Stimulated activated CD4-positive, alpha-beta T cell treated with anti-CD3 and anti-CD28 coated beads, Interleukin-1b, Interleukin-23, amount 100 ng/mL, for 24 hours (primary cell): ENCODE results near the gene GPRIN3.
"Not testable (repeated sequence)": the region's sequence is repeated elsewhere in the genome, so short reads cannot be mapped to it uniquely, and the experiment has no call there.

Experiments used
- DNase-seq, 4 experiments: peaks; one replicate each; pipeline ENCODE4 v3.0.0-alpha.2; 2020; ENCODE audit warnings: low read depth in 4 of 4, low spot score in 1 of 4

Gene GPRIN3

GRCh38 chr4:89259301-89260028 is 48.1 kb downstream of the GPRIN3 start:
- DNase-seq = no peak

GRCh38 chr4:89258506-89258905 is 49.1 kb downstream of the GPRIN3 start:
- no peak for DNase-seq

GRCh38 chr4:89257376-89257775 is 50.2 kb downstream of the GPRIN3 start:
- no peak for DNase-seq

- no peak for DNase-seq
These were observed 51.3 kb downstream of the GPRIN3 start for GRCh38 chr4:89256203-89256800.

GRCh38 chr4:89254847-89255246 is 52.8 kb downstream of the GPRIN3 start:
- DNase-seq = peak; percentile 14 to 31 (median 18)

GRCh38 chr4:89254347-89254746 is 53.3 kb downstream of the GPRIN3 start:
- DNase-seq = not testable (repeated sequence)

- no peak for DNase-seq
These were observed 53.7 kb downstream of the GPRIN3 start for GRCh38 chr4:89253935-89254334.

- no peak for DNase-seq
These were observed 54.3 kb downstream of the GPRIN3 start for GRCh38 chr4:89253311-89253710.

- DNase-seq = no peak
These were observed 56.2 kb downstream of the GPRIN3 start for GRCh38 chr4:89251396-89251795.

GRCh38 chr4:89249716-89250361 is 57.8 kb downstream of the GPRIN3 start:
- no peak for DNase-seq

GRCh38 chr4:89249313-89249712 is 58.3 kb downstream of the GPRIN3 start:
- DNase-seq = no peak

- DNase-seq = no peak
These were observed 58.7 kb downstream of the GPRIN3 start for GRCh38 chr4:89248879-89249281.

- no peak for DNase-seq
These were observed 59.6 kb downstream of the GPRIN3 start for GRCh38 chr4:89247951-89248350.

- no peak for DNase-seq
These were observed 62.1 kb downstream of the GPRIN3 start for GRCh38 chr4:89245459-89245858.

GRCh38 chr4:89243733-89244252 is 63.8 kb downstream of the GPRIN3 start:
- no peak for DNase-seq

GRCh38 chr4:89242864-89243732 is 64.5 kb downstream of the GPRIN3 start:
- no peak for DNase-seq

GRCh38 chr4:89242216-89242615 is 65.4 kb downstream of the GPRIN3 start:
- DNase-seq = no peak

GRCh38 chr4:89230271-89230670 is 77.3 kb downstream of the GPRIN3 start:
- DNase-seq = no peak

- peak; percentile 45 to 54 (median 51) for DNase-seq
These were observed 80.7 kb downstream of the GPRIN3 start for GRCh38 chr4:89226665-89227574.

- no peak for DNase-seq
These were observed 85.4 kb downstream of the GPRIN3 start for GRCh38 chr4:89222170-89222569.
